Measurements from ENCODE around the gene SYNPO2.

GRCh38 chr4:119025420-119025819 lies 136.8 kb downstream of the SYNPO2 start:
- no peak for TF ChIP-seq EZH2 (IDR thresholded peaks at IDR 0.05; ENCODE audit: low read length, unreplicated experiment)
- no peak for TF ChIP-seq CTCF (conservative IDR thresholded peaks at IDR 0.05; ENCODE audit: low read depth, low read length)
- no peak for TF ChIP-seq EZH2phosphoT487 (IDR thresholded peaks at IDR 0.05; ENCODE audit: borderline replicate concordance, low read length)
